Measurements from ENCODE around the gene SPATA7.
"Not testable (repeated sequence)": the region's sequence is repeated elsewhere in the genome, so short reads cannot be mapped to it uniquely, and the experiment has no call there.

Gene SPATA7

GRCh38 chr14:88364710-88365413, 20.6 kb upstream of the SPATA7 start:
- Histone ChIP-seq H3K4me3 (ENCODE audit: low read depth, low read length) (peak overlapping the region; percentile 11; the same call in 1 of the 2 replicates), H3K9ac (ENCODE audit: low read length) (peak overlapping the region; percentile 50), H3K27me3 (ENCODE audit: control insufficient read depth, insufficient read depth, low read length) (no peaks in the 10 kb centered on the region), H3K4me1 (ENCODE audit: control insufficient read depth, insufficient read depth, low read length) (peaks cover 37% of the 10 kb centered on the region), H3K36me3 (ENCODE audit: control insufficient read depth, insufficient read depth, low read length) (no peaks in the 10 kb centered on the region), H3K9me3 (ENCODE audit: control insufficient read depth, insufficient read depth, low read depth, low read length) (peaks cover 6% of the 10 kb centered on the region; the same call in 1 of the 2 replicates), H3K27ac (ENCODE audit: low read depth, low read length) (peak overlapping the region; percentile 86)

GRCh38 chr14:88369496-88369895, 16.0 kb upstream of the SPATA7 start:
- Histone ChIP-seq H3K9ac (ENCODE audit: low read length) (no peak overlapping the region), H3K36me3 (ENCODE audit: control insufficient read depth, insufficient read depth, low read length) (no peaks in the 10 kb centered on the region), H3K27ac (ENCODE audit: low read depth, low read length) (no peak overlapping the region)

GRCh38 chr14:88379706-88380343, 5.6 kb upstream of the SPATA7 start:
- Histone ChIP-seq H3K4me3 (ENCODE audit: low read depth, low read length) (no peak overlapping the region), H3K36me3 (ENCODE audit: control insufficient read depth, insufficient read depth, low read length) (no peaks in the 10 kb centered on the region), H3K27ac (ENCODE audit: low read depth, low read length) (no peak overlapping the region), H3K4me1 (ENCODE audit: control insufficient read depth, insufficient read depth, low read length) (peaks cover 6% of the 10 kb centered on the region), H3K9ac (ENCODE audit: low read length) (no peak overlapping the region), H3K27me3 (ENCODE audit: control insufficient read depth, insufficient read depth, low read length) (no peaks in the 10 kb centered on the region), H3K9me3 (ENCODE audit: control insufficient read depth, insufficient read depth, low read depth, low read length) (0 out of 2 replicates have a peak, but pooled peaks cover 2% of the 10 kb centered on the region)

More at GRCh38 chr14:88369496-88369895, 16.0 kb upstream of the SPATA7 start:
- Histone ChIP-seq H3K9me3 (ENCODE audit: control insufficient read depth, insufficient read depth, low read depth, low read length) (peaks cover 6% of the 10 kb centered on the region), H3K4me3 (ENCODE audit: low read depth, low read length) (no peak overlapping the region), H3K4me1 (ENCODE audit: control insufficient read depth, insufficient read depth, low read length) (peaks cover 18% of the 10 kb centered on the region), H3K27me3 (ENCODE audit: control insufficient read depth, insufficient read depth, low read length) (no peaks in the 10 kb centered on the region)

GRCh38 chr14:88380405-88380804, 5.1 kb upstream of the SPATA7 start:
- no peaks in the 10 kb centered on the region for H3K27me3 ChIP-seq (ENCODE audit: control insufficient read depth, insufficient read depth, low read length)
- no peak overlapping the region for H3K27ac ChIP-seq (ENCODE audit: low read depth, low read length)
- H3K36me3 ChIP-seq (ENCODE audit: control insufficient read depth, insufficient read depth, low read length) = no peaks in the 10 kb centered on the region
- no peak overlapping the region for H3K4me3 ChIP-seq (ENCODE audit: low read depth, low read length)
- H3K9me3 ChIP-seq (ENCODE audit: control insufficient read depth, insufficient read depth, low read depth, low read length) = 0 out of 2 replicates have a peak, but pooled peaks cover 2% of the 10 kb centered on the region
- no peak overlapping the region for H3K9ac ChIP-seq (ENCODE audit: low read length)
- peaks cover 6% of the 10 kb centered on the region for H3K4me1 ChIP-seq (ENCODE audit: control insufficient read depth, insufficient read depth, low read length)

- not testable (repeated sequence) for H3K4me1 ChIP-seq (ENCODE audit: control insufficient read depth, insufficient read depth, low read length); H3K9ac ChIP-seq (ENCODE audit: low read length); H3K27me3 ChIP-seq (ENCODE audit: control insufficient read depth, insufficient read depth, low read length); H3K36me3 ChIP-seq (ENCODE audit: control insufficient read depth, insufficient read depth, low read length); H3K4me3 ChIP-seq (ENCODE audit: low read depth, low read length); H3K27ac ChIP-seq (ENCODE audit: low read depth, low read length); H3K9me3 ChIP-seq (ENCODE audit: control insufficient read depth, insufficient read depth, low read depth, low read length)
Observed at GRCh38 chr14:88381634-88382033, 3.8 kb upstream of the SPATA7 start.

- no peak overlapping the region for H3K9ac ChIP-seq (ENCODE audit: low read length)
- H3K36me3 ChIP-seq (ENCODE audit: control insufficient read depth, insufficient read depth, low read length) = no peaks in the 10 kb centered on the region
- H3K27me3 ChIP-seq (ENCODE audit: control insufficient read depth, insufficient read depth, low read length) = no peaks in the 10 kb centered on the region
- no peaks in the 10 kb centered on the region for H3K9me3 ChIP-seq (ENCODE audit: control insufficient read depth, insufficient read depth, low read depth, low read length)
- H3K4me1 ChIP-seq (ENCODE audit: control insufficient read depth, insufficient read depth, low read length) = peaks cover 6% of the 10 kb centered on the region
- peak overlapping the region; percentile 85 for H3K4me3 ChIP-seq (ENCODE audit: low read depth, low read length)
- H3K27ac ChIP-seq (ENCODE audit: low read depth, low read length) = no peak overlapping the region
Observed at GRCh38 chr14:88384718-88385117, 739 bp upstream of the SPATA7 start.

- Histone ChIP-seq H3K9ac (ENCODE audit: low read length) (peak overlapping the region; percentile 58), H3K27me3 (ENCODE audit: control insufficient read depth, insufficient read depth, low read length) (no peaks in the 10 kb centered on the region), H3K27ac (ENCODE audit: low read depth, low read length) (no peak overlapping the region), H3K36me3 (ENCODE audit: control insufficient read depth, insufficient read depth, low read length) (no peaks in the 10 kb centered on the region), H3K9me3 (ENCODE audit: control insufficient read depth, insufficient read depth, low read depth, low read length) (no peaks in the 10 kb centered on the region), H3K4me1 (ENCODE audit: control insufficient read depth, insufficient read depth, low read length) (no peaks in the 10 kb centered on the region), H3K4me3 (ENCODE audit: low read depth, low read length) (peak overlapping the region; percentile 85)
Observed at GRCh38 chr14:88386256-88386794, 868 bp downstream of the SPATA7 start.

GRCh38 chr14:88388741-88389282, 3.4 kb downstream of the SPATA7 start:
- no peak overlapping the region for H3K27ac ChIP-seq (ENCODE audit: low read depth, low read length)
- H3K27me3 ChIP-seq (ENCODE audit: control insufficient read depth, insufficient read depth, low read length) = no peaks in the 10 kb centered on the region
- H3K9me3 ChIP-seq (ENCODE audit: control insufficient read depth, insufficient read depth, low read depth, low read length) = no peaks in the 10 kb centered on the region
- H3K4me1 ChIP-seq (ENCODE audit: control insufficient read depth, insufficient read depth, low read length) = no peaks in the 10 kb centered on the region
- no peaks in the 10 kb centered on the region for H3K36me3 ChIP-seq (ENCODE audit: control insufficient read depth, insufficient read depth, low read length)
- no peak overlapping the region for H3K4me3 ChIP-seq (ENCODE audit: low read depth, low read length)
- no peak overlapping the region for H3K9ac ChIP-seq (ENCODE audit: low read length)

GRCh38 chr14:88392609-88393008, 7.2 kb downstream of the SPATA7 start:
- H3K4me1 ChIP-seq (ENCODE audit: control insufficient read depth, insufficient read depth, low read length) = no peaks in the 10 kb centered on the region
- H3K36me3 ChIP-seq (ENCODE audit: control insufficient read depth, insufficient read depth, low read length) = peaks cover 13% of the 10 kb centered on the region
- no peak overlapping the region for H3K27ac ChIP-seq (ENCODE audit: low read depth, low read length)
- H3K4me3 ChIP-seq (ENCODE audit: low read depth, low read length) = no peak overlapping the region
- no peaks in the 10 kb centered on the region for H3K27me3 ChIP-seq (ENCODE audit: control insufficient read depth, insufficient read depth, low read length)
- H3K9me3 ChIP-seq (ENCODE audit: control insufficient read depth, insufficient read depth, low read depth, low read length) = no peaks in the 10 kb centered on the region
- no peak overlapping the region for H3K9ac ChIP-seq (ENCODE audit: low read length)

- Histone ChIP-seq H3K9ac (ENCODE audit: low read length) (no peak overlapping the region), H3K27me3 (ENCODE audit: control insufficient read depth, insufficient read depth, low read length) (no peaks in the 10 kb centered on the region), H3K4me3 (ENCODE audit: low read depth, low read length) (0 out of 2 replicates have a peak overlapping the region, but pooled peaks have one; percentile 1), H3K27ac (ENCODE audit: low read depth, low read length) (no peak overlapping the region), H3K4me1 (ENCODE audit: control insufficient read depth, insufficient read depth, low read length) (peaks cover 6% of the 10 kb centered on the region; the same call in 1 of the 2 replicates), H3K9me3 (ENCODE audit: control insufficient read depth, insufficient read depth, low read depth, low read length) (peaks cover 17% of the 10 kb centered on the region), H3K36me3 (ENCODE audit: control insufficient read depth, insufficient read depth, low read length) (0 out of 2 replicates have a peak, but pooled peaks cover 3% of the 10 kb centered on the region)
Observed at GRCh38 chr14:88411039-88411438, 25.6 kb downstream of the SPATA7 start.

- Histone ChIP-seq H3K27me3 (ENCODE audit: control insufficient read depth, insufficient read depth, low read length) (no peaks in the 10 kb centered on the region), H3K27ac (ENCODE audit: low read depth, low read length) (no peak overlapping the region), H3K9me3 (ENCODE audit: control insufficient read depth, insufficient read depth, low read depth, low read length) (peaks cover 14% of the 10 kb centered on the region; the same call in 1 of the 2 replicates)
Observed at GRCh38 chr14:88417594-88417993, 32.1 kb downstream of the SPATA7 start.

More at GRCh38 chr14:88417594-88417993, 32.1 kb downstream of the SPATA7 start:
- no peak overlapping the region for H3K9ac ChIP-seq (ENCODE audit: low read length)
- H3K4me1 ChIP-seq (ENCODE audit: control insufficient read depth, insufficient read depth, low read length) = no peaks in the 10 kb centered on the region
- H3K4me3 ChIP-seq (ENCODE audit: low read depth, low read length) = no peak overlapping the region
- H3K36me3 ChIP-seq (ENCODE audit: control insufficient read depth, insufficient read depth, low read length) = peaks cover 4% of the 10 kb centered on the region

Measured in HUES6 (cell line).